ENCODE data around the gene PAPOLB. TPM values are rescaled to one million over a fixed set of nuclear protein-coding genes. Genes with fewer than 3 reads are reported as not detected.

Gene PAPOLB
- total and polyA plus RNA-seq, 7 donors, result 0.03 to 1.1 (median 0.38) TPM; not detected in 3

- no peaks in the 10 kb centered on the region for H3K27me3 ChIP-seq
- TF ChIP-seq POLR2A (IDR thresholded peaks at IDR 0.05), result no peak
- TF ChIP-seq POLR2AphosphoS5 (IDR thresholded peaks at IDR 0.05), result no peak
- TF ChIP-seq, protein P1, sequence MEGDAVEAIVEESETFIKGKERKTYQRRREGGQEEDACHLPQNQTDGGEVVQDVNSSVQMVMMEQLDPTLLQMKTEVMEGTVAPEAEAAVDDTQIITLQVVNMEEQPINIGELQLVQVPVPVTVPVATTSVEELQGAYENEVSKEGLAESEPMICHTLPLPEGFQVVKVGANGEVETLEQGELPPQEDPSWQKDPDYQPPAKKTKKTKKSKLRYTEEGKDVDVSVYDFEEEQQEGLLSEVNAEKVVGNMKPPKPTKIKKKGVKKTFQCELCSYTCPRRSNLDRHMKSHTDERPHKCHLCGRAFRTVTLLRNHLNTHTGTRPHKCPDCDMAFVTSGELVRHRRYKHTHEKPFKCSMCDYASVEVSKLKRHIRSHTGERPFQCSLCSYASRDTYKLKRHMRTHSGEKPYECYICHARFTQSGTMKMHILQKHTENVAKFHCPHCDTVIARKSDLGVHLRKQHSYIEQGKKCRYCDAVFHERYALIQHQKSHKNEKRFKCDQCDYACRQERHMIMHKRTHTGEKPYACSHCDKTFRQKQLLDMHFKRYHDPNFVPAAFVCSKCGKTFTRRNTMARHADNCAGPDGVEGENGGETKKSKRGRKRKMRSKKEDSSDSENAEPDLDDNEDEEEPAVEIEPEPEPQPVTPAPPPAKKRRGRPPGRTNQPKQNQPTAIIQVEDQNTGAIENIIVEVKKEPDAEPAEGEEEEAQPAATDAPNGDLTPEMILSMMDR (IDR thresholded peaks at IDR 0.05), result no peak
- TF ChIP-seq EP300 (IDR thresholded peaks at IDR 0.05), result no peak
- DNase-seq, result no peak
- no peaks in the 10 kb centered on the region for H3K4me1 ChIP-seq
- H3K9me3 ChIP-seq, result no peaks in the 10 kb centered on the region
- WGBS, 2 donors, result 89 to 92% methylated on average over 38 of the region's 38 CpGs
- H3K4me3 ChIP-seq, result no peak overlapping the region
- H3K27ac ChIP-seq, result no peak overlapping the region
- intact Hi-C loops (cut with DNase I), result no loop called here
- H3K36me3 ChIP-seq, result peaks cover 0 to 15% (median 0%) of the 10 kb centered on the region in 4 donors
Observed at GRCh38 chr7:4817178-4817901, 44.5 kb downstream of the PAPOLB start.

- 87 to 93% methylated on average over 26 of the region's 26 CpGs for WGBS, 2 donors
- TF ChIP-seq POLR2AphosphoS5 (IDR thresholded peaks at IDR 0.05) (no peak), EP300 (IDR thresholded peaks at IDR 0.05) (no peak), POLR2A (IDR thresholded peaks at IDR 0.05) (no peak)
- TF ChIP-seq, protein P1 (IDR thresholded peaks at IDR 0.05), result no peak
- Histone ChIP-seq H3K4me3 (no peak overlapping the region), H3K36me3 (peaks cover 0 to 15% (median 0%) of the 10 kb centered on the region in 4 donors), H3K27me3 (no peaks in the 10 kb centered on the region), H3K9me3 (no peaks in the 10 kb centered on the region), H3K27ac (no peak overlapping the region), H3K4me1 (no peaks in the 10 kb centered on the region)
- intact Hi-C loops (cut with DNase I), result no loop called here
- no peak for DNase-seq
Observed at GRCh38 chr7:4816419-4817080, 45.3 kb downstream of the PAPOLB start.

- 87 to 91% methylated on average over 38 of the region's 38 CpGs for WGBS, 2 donors
- Histone ChIP-seq H3K4me1 (no peaks in the 10 kb centered on the region), H3K27me3 (no peaks in the 10 kb centered on the region), H3K9me3 (no peaks in the 10 kb centered on the region), H3K36me3 (peaks cover 0 to 15% (median 0%) of the 10 kb centered on the region in 4 donors), H3K27ac (no peak overlapping the region), H3K4me3 (no peak overlapping the region)
- DNase-seq, result no peak
- intact Hi-C loops (cut with DNase I), result no loop called here
- no peak for TF ChIP-seq POLR2AphosphoS5 (IDR thresholded peaks at IDR 0.05)
- TF ChIP-seq, protein P1 (IDR thresholded peaks at IDR 0.05), result no peak
- no peak for TF ChIP-seq POLR2A (IDR thresholded peaks at IDR 0.05)
- no peak for TF ChIP-seq EP300 (IDR thresholded peaks at IDR 0.05)
Observed at GRCh38 chr7:4815609-4816418, 46.0 kb downstream of the PAPOLB start.

DNA sequence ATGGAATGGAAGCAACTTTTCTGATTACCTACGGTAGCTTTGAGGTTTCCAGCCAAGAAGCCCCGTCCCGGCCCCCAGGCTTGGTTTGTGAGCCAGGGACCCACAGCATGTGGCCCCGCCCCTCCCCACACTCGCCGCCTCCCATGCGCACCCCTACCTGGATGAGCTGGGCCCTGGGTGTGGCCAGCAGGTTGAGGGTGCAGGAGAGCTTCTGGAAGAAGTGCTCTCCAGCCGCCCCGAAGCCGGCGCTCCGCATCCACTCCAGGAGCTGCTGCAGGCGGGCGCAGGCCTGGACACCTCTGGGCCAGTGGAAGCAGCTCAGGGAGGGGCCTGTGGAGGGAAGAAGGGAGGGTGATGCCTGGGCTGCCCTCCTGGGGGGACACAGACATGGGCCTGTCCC is 46.7 kb downstream of the PAPOLB start:
- no peak for DNase-seq
- Histone ChIP-seq H3K4me3 (no peak overlapping the region), H3K36me3 (peaks cover 0 to 15% (median 0%) of the 10 kb centered on the region in 4 donors), H3K9me3 (no peaks in the 10 kb centered on the region), H3K27me3 (peaks cover 0 to 4% (median 0%) of the 10 kb centered on the region in 3 donors), H3K27ac (no peak overlapping the region), H3K4me1 (no peaks in the 10 kb centered on the region)
- intact Hi-C loops (cut with DNase I), result no loop called here
- TF ChIP-seq POLR2AphosphoS5 (IDR thresholded peaks at IDR 0.05) (no peak), EP300 (IDR thresholded peaks at IDR 0.05) (no peak), POLR2A (IDR thresholded peaks at IDR 0.05) (no peak)
- TF ChIP-seq, protein P1 (IDR thresholded peaks at IDR 0.05), result no peak
- WGBS, 2 donors, result 94 to 97% methylated on average over 14 of the region's 14 CpGs
